GM12892 (cell line): ENCODE results near the gene TAC3.

ENCODE experiments used
- POLR2A ChIP-seq: IDR thresholded peaks from 2 replicates; pipeline ENCODE4 v1.6.1; 2011; ENCODE audit warnings: low read depth, low read length, control low read depth
- TAF1 ChIP-seq: IDR thresholded peaks from 2 replicates; pipeline ENCODE4 v1.6.1; 2011; ENCODE audit warnings: low read depth, mild to moderate bottlenecking, control low read depth, low read length, borderline replicate concordance

DNA sequence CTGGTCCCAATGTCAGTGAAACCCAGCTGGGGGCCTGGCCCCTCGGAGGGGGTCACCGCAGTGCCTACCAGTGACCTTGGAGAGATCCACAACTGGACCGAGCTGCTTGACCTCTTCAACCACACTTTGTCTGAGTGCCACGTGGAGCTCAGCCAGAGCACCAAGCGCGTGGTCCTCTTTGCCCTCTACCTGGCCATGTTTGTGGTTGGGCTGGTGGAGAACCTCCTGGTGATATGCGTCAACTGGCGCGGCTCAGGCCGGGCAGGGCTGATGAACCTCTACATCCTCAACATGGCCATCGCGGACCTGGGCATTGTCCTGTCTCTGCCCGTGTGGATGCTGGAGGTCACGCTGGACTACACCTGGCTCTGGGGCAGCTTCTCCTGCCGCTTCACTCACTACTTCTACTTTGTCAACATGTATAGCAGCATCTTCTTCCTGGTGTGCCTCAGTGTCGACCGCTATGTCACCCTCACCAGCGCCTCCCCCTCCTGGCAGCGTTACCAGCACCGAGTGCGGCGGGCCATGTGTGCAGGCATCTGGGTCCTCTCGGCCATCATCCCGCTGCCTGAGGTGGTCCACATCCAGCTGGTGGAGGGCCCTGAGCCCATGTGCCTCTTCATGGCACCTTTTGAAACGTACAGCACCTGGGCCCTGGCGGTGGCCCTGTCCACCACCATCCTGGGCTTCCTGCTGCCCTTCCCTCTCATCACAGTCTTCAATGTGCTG is 21.0 kb downstream of the TAC3 start:
- TF ChIP-seq TAF1 (no peak), POLR2A (no peak)
